Endometrial microvascular endothelial cells (primary cell): ENCODE data around the gene ATXN1. TPM values are rescaled to one million over a fixed set of nuclear protein-coding genes. Genes with fewer than 3 reads are reported as not detected.
"Not testable (repeated sequence)": the region's sequence is repeated elsewhere in the genome, so short reads cannot be mapped to it uniquely, and the experiment has no call there.

Source experiments
- in situ Hi-C: cut with HindIII; loops from 2 replicates; pipeline ENCODE4 v1.10.0; 2017; ENCODE audit warnings: low sequenced_read_pairs, low pct_unique_long_range_greater_than_20kb; ENCODE audit errors: inconsistent ontology term
- total RNA-seq: library from RNA; depleted of rRNA; stranded (reverse); fragments of >200 nt; gene quantifications from one replicate; pipeline ENCODE4 v1.2.3, GENCODE V29; 2015; ENCODE audit errors: inconsistent ontology term

The ATXN1 gene
- total RNA-seq, 1 donor from 2014 or later, result 8.1 TPM

- in situ Hi-C loops, result no loop called here
These were observed 49.6 kb downstream of the ATXN1 start for GRCh38 chr6:16711546-16712254.

DNA sequence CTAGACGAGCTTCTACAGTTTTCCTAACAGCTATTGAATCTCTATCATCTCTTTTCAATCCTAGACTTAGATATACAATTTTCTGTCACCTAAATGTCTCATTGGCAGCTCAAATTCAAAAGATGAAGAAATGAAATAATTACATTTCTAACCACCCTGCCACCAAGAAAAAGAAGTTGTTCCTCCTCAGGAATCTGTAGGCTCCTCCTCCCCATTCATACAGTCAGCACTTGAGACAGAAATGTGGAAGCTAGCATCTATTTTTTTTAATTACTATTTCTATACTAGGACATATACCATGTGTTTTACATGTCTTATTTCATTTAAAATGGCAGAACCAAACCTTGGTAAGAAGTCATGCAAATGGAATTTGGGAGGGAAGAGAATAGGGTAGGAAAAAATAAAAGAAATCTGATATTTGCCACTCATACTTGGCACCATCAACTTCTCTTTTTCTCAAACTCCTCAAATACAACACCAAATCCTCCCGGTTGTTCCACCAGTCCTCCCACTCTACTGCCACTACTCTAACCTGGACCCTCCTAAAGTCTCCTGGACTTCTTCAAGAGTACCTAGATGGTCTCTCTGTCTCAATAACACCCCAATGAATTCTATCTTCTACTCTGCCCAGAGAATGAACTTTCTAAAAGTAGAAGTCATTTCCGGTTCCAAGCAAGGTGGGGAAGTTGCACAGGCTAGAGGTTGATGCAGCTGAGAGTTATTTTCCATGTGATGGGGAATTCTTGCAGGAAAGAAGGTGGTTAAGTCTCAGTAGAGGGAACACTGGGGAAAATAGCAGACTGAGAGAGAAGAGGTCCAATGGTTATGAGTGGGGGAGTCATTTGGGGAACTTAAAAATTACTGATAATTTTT, 54.1 kb downstream of the ATXN1 start:
- in situ Hi-C loops, result no loop called here

DNA sequence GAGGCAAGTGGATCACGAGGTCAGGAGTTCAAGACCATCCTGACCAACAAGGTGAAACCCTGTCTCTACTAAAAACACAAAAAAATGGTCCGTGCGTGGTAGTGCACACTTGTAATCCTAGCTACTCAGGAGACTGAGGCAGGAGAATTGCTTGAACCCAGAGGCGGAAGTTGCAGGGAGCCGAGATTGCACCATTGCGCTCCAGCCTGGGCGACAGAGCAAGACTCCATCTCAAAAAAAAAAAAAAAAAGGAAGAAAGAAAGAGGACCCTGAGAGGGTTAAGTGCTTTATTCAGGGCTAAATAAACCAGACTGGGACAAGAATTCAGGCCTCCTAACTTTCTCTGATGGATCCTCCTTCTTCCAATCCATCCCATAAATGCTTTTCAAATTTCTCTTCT, 54.8 kb downstream of the ATXN1 start:
- in situ Hi-C loops, result not testable (repeated sequence)

GRCh38 chr6:16706029-16706428, 55.2 kb downstream of the ATXN1 start:
- in situ Hi-C loops, result no loop called here

GRCh38 chr6:16705081-16705993, 55.9 kb downstream of the ATXN1 start:
- in situ Hi-C loops, result no loop called here

DNA sequence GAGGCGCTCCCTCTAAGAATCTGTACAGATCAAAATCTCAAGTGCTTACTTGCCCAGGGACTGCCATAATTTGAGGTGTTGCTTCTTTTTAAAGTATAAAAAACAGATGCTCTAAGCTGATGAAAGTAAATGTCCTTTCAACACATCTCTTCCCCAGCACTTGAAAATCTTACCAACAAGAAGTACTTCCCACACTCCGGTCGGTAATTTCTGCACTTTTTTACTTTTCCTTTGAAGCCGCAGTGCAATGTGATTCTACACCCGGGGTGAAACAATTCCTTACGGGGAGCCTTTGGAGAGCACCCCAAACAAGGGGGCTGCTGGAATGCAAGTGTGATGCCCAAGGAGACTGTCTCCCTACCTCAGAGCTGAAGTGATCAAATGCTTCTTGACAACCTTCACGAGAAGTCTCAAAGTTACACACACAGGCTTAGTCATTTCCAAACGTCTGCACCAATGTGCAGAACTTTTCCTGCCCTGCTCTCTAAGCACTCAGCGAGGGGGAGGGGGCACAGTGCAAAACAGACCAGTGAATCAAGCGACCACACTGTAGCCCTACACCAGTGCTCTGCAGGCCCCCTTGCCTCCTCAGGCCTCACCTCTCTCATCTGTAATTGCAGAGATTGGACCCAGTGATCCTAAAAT, 56.7 kb downstream of the ATXN1 start:
- in situ Hi-C loops, result no loop called here

GRCh38 chr6:16702627-16703378, 58.5 kb downstream of the ATXN1 start:
- in situ Hi-C loops, result not testable (repeated sequence)

GRCh38 chr6:16700916-16701234, 60.4 kb downstream of the ATXN1 start:
- in situ Hi-C loops, result no loop called here

GRCh38 chr6:16700202-16700915, 60.9 kb downstream of the ATXN1 start:
- in situ Hi-C loops, result no loop called here

DNA sequence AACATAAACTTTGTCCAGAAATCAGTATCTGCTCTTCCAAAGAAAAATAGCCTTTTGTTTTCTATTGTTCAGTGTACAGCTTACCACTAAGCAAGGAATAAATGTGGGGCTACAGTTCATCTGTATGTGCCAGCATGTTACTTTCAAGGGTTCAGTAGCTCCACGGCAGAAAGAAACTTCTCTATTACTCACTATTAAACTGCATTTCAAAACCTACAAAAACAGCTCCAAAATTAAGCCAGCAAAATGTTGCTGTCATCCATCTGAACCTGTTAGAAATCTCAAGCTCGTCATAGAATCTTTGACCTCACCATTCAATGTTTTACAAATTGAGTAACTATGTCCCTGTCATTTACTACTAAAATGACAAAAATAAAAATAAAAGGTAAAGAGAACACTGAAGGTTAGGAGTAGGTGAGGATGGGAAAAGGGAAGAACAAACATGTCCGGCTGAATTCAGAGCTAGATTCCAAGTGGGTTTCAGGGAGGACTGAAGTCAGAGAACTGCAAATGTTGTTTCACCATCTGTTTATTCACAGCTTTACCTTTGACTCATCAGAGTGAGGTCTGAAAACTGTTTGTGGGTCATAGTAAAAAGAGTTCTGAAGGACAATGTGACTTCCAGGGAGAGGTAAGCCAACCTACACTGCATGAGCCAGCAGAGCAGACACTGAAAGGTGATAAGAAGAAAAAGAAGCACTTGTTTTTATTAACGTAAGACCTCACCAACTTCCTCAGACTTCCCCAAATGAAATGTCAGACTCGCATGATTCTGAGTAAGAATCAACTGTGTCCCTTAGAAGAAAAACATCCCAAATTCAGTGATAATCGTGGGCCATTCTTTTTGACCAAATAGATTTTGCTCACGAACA, 62.0 kb downstream of the ATXN1 start:
- in situ Hi-C loops, result no loop called here

DNA sequence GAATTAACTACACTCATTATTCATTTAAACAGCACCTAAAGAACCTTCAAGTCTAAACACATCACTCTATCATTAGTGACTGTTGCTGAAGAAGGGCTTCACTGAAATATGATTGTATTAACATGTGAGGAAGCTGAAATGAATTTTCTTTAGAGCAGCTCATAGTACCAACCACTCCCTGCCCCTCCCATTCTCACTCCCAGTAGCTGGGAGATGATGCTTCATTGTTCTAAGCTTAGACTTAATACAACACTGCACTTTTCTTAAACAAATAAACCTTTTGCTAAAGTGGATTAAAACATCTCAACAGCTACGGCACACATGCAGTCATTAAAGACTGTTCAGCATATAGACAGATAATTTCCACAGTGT, 63.1 kb downstream of the ATXN1 start:
- in situ Hi-C loops, result no loop called here

GRCh38 chr6:16697437-16698161, 63.7 kb downstream of the ATXN1 start:
- in situ Hi-C loops, result no loop called here

- in situ Hi-C loops, result no loop called here
These were observed 64.8 kb downstream of the ATXN1 start for GRCh38 chr6:16696496-16696895.

DNA sequence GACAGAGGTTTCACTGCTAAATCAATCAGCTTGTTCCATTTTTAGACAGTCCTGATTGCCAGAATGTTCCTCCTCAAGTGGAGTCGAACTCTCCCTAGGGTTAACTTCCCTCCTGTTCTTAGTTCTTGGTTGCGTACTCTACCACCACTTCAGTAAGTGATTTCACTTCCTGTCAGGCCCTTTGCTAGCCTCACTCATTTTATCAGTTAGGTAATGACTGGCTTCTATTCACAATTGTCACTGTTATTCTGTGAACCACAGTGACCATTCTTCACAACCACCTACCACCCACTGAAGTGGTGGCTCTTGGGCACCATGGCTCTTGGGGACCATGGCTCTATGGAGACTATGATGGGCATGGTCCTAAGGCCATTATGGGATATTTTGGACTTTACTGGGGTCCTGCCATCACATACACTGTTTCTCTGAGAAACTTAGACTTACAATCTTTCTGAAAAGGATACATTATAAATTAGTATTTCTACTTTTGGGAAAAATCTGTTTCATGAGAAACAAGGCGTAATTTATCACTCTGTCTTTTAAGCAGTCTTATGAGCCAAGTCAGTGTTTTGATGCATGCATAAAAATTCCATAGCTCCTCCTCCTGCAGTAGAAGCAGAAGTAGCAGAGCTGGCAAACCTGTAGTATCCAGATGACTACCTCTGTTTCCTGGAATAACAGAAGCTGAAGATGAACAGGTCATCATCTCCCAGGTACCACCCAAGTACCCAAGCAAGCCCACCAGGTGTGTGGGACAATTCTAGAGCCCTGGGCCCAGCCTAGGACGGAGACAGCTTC, 66.3 kb downstream of the ATXN1 start:
- in situ Hi-C loops, result no loop called here

- in situ Hi-C loops, result no loop called here
These were observed 69.9 kb downstream of the ATXN1 start for GRCh38 chr6:16691324-16691723.
